Measurements from ENCODE around the gene SGCD.

The SGCD gene

GRCh38 chr5:156473269-156473908 is 146.4 kb downstream of the SGCD start:
- ATAC-seq (ENCODE audit: low read depth) (no peak), DNase-seq (ENCODE audit: low spot score in 2 of 2) (no peak)
- Mint-ChIP-seq H3K36me3 (no peaks in the 10 kb centered on the region), H3K27ac (no peak overlapping the region), H3K9me3 (no peaks in the 10 kb centered on the region), H3K4me1 (no peaks in the 10 kb centered on the region), H3K4me3 (no peak overlapping the region), H3K27me3 (no peaks in the 10 kb centered on the region)

GRCh38 chr5:156474251-156474650 is 147.3 kb downstream of the SGCD start:
- H3K27ac Mint-ChIP-seq = no peak overlapping the region

DNA sequence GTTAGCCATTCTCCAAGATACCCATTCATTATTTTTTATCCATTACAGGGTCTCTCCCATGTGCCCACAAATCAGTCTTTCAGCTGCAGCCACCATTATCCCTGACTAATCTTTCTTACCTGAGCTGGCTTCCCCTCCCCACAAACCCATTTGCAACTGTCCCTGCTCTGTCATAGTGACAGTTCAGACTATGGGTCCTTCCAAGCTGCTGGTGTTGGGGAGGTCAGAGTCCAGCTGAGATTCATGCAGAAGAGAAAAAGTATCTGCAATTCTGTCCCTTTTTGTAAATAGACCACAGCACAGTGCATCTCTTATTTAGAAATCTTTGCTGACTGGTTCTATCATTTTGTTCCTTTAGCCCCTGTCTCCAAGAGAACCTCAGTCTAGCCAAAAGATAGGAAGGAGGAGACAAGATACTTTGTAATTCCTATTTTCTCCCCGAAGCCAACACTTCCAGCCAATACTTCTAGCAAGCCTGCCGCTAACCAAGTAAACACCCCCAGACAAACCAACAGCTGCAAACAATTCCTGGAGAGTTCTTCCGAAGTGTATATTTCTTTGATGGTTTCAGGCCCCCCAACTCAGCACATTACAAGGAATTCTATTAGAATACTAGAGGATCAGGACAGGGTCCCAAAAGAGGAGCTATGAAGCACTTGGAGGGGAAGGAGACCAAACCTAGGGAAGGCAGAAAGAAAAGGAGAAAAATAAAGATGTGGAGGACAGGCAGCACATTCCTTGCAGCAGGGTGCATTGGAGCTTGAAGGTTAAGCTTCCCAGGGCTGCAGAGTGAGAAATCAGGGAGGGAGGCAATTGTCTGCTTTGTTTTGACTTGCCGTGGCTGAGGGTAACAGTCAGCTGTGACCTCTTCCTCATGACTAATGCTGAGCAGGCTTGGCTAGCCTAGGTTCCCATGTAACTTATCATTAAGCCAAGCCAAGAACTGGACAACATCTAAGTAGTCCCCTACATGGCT is 148.5 kb downstream of the SGCD start:
- ATAC-seq (ENCODE audit: low read depth) = no peak
- no peak overlapping the region for H3K4me3 Mint-ChIP-seq
- H3K27me3 Mint-ChIP-seq = no peaks in the 10 kb centered on the region
- H3K9me3 Mint-ChIP-seq = no peaks in the 10 kb centered on the region
- DNase-seq (ENCODE audit: low spot score in 2 of 2) = no peak
- no peaks in the 10 kb centered on the region for H3K4me1 Mint-ChIP-seq
- no peak overlapping the region for H3K27ac Mint-ChIP-seq
- no peaks in the 10 kb centered on the region for H3K36me3 Mint-ChIP-seq

More at GRCh38 chr5:156474251-156474650, 147.3 kb downstream of the SGCD start:
- H3K27me3 Mint-ChIP-seq = no peaks in the 10 kb centered on the region
- DNase-seq (ENCODE audit: low spot score in 2 of 2) = no peak
- H3K36me3 Mint-ChIP-seq = no peaks in the 10 kb centered on the region
- H3K4me3 Mint-ChIP-seq = no peak overlapping the region
- H3K4me1 Mint-ChIP-seq = no peaks in the 10 kb centered on the region
- no peak for ATAC-seq (ENCODE audit: low read depth)
- H3K9me3 Mint-ChIP-seq = no peaks in the 10 kb centered on the region

- Mint-ChIP-seq H3K27ac (no peak overlapping the region), H3K27me3 (peaks cover 2% of the 10 kb centered on the region), H3K4me1 (no peaks in the 10 kb centered on the region), H3K9me3 (no peaks in the 10 kb centered on the region), H3K4me3 (no peak overlapping the region), H3K36me3 (no peaks in the 10 kb centered on the region)
- no peak for ATAC-seq (ENCODE audit: low read depth)
- no peak for DNase-seq (ENCODE audit: low spot score in 2 of 2)
Observed at GRCh38 chr5:156476158-156476551, 149.2 kb downstream of the SGCD start.

GRCh38 chr5:156476678-156477077 is 149.7 kb downstream of the SGCD start:
- no peaks in the 10 kb centered on the region for H3K9me3 Mint-ChIP-seq
- no peak overlapping the region for H3K27ac Mint-ChIP-seq
- no peaks in the 10 kb centered on the region for H3K4me1 Mint-ChIP-seq
- H3K27me3 Mint-ChIP-seq = peaks cover 2% of the 10 kb centered on the region
- no peak for ATAC-seq (ENCODE audit: low read depth)
- H3K4me3 Mint-ChIP-seq = no peak overlapping the region
- DNase-seq (ENCODE audit: low spot score in 2 of 2) = no peak
- H3K36me3 Mint-ChIP-seq = no peaks in the 10 kb centered on the region

GRCh38 chr5:156477196-156477595 is 150.2 kb downstream of the SGCD start:
- Mint-ChIP-seq H3K27ac (no peak overlapping the region), H3K4me1 (no peaks in the 10 kb centered on the region), H3K4me3 (no peak overlapping the region), H3K27me3 (peaks cover 2% of the 10 kb centered on the region), H3K9me3 (no peaks in the 10 kb centered on the region), H3K36me3 (no peaks in the 10 kb centered on the region)
- no peak for DNase-seq (ENCODE audit: low spot score in 2 of 2)
- ATAC-seq (ENCODE audit: low read depth) = no peak

- H3K36me3 Mint-ChIP-seq = no peaks in the 10 kb centered on the region
Observed at GRCh38 chr5:156479849-156480248, 152.9 kb downstream of the SGCD start.

GRCh38 chr5:156481741-156482140 is 154.8 kb downstream of the SGCD start:
- no peak overlapping the region for H3K4me3 Mint-ChIP-seq
- H3K9me3 Mint-ChIP-seq = peaks cover 2% of the 10 kb centered on the region

More at GRCh38 chr5:156479849-156480248, 152.9 kb downstream of the SGCD start:
- DNase-seq (ENCODE audit: low spot score in 2 of 2) (no peak), ATAC-seq (ENCODE audit: low read depth) (no peak)
- no peaks in the 10 kb centered on the region for H3K9me3 Mint-ChIP-seq
- H3K4me1 Mint-ChIP-seq = no peaks in the 10 kb centered on the region
- H3K27ac Mint-ChIP-seq = no peak overlapping the region
- H3K27me3 Mint-ChIP-seq = peaks cover 2% of the 10 kb centered on the region
- no peak overlapping the region for H3K4me3 Mint-ChIP-seq

GRCh38 chr5:156482818-156483217 is 155.9 kb downstream of the SGCD start:
- DNase-seq (ENCODE audit: low spot score in 2 of 2) (no peak), ATAC-seq (ENCODE audit: low read depth) (no peak)
- no peak overlapping the region for H3K4me3 Mint-ChIP-seq
- peaks cover 7% of the 10 kb centered on the region for H3K9me3 Mint-ChIP-seq
- peaks cover 2% of the 10 kb centered on the region for H3K36me3 Mint-ChIP-seq
- H3K4me1 Mint-ChIP-seq = no peaks in the 10 kb centered on the region
- H3K27me3 Mint-ChIP-seq = peaks cover 4% of the 10 kb centered on the region
- H3K27ac Mint-ChIP-seq = no peak overlapping the region

More at GRCh38 chr5:156481741-156482140, 154.8 kb downstream of the SGCD start:
- no peaks in the 10 kb centered on the region for H3K4me1 Mint-ChIP-seq
- ATAC-seq (ENCODE audit: low read depth) (no peak), DNase-seq (ENCODE audit: low spot score in 2 of 2) (no peak)
- no peaks in the 10 kb centered on the region for H3K36me3 Mint-ChIP-seq
- peaks cover 4% of the 10 kb centered on the region for H3K27me3 Mint-ChIP-seq
- H3K27ac Mint-ChIP-seq = no peak overlapping the region

DNA sequence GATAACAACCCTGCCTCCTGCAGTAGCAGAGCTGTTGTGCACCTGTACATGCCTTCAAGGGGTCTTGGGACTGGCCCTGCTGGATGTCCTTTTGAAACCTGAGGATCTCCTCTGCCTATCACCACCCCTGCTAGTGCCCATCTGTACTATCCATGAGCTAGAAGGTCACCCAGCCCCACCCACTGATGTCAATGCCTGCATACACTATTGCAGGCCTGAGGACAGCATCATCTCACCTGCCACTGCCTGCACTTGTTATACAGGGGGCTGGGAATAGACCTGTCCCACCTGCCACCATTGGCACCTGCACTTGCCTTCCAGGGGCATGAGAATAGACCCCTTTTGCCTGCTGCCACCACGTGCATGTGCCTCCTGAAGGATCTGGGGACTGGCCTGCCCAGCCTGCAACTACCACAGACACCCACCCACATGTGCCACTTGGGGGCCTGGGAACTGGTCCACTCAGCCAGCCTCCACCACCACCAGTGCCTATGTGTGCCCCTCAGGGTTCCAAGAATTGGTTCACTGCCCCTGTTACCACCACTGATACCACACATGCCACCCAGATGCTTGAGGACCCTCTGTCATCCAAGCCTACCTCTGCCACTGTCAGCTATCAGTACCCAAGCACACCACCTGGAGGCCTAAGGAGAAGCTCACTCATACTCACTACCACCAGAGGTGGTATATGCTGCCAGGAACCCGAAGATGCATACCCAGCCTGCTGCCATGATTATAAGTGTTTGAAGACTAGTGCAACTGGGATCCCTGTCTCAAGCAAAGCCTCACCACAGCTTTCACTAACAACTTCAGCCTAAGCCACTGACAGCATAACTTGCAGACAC is 159.7 kb downstream of the SGCD start:
- ATAC-seq (ENCODE audit: low read depth) = no peak
- H3K4me3 Mint-ChIP-seq = no peak overlapping the region
- no peak for DNase-seq (ENCODE audit: low spot score in 2 of 2)
- no peaks in the 10 kb centered on the region for H3K4me1 Mint-ChIP-seq
- peaks cover 2% of the 10 kb centered on the region for H3K36me3 Mint-ChIP-seq
- peaks cover 16% of the 10 kb centered on the region for H3K9me3 Mint-ChIP-seq
- peaks cover 2% of the 10 kb centered on the region for H3K27me3 Mint-ChIP-seq
- H3K27ac Mint-ChIP-seq = no peak overlapping the region

GRCh38 chr5:156491766-156492165 is 164.8 kb downstream of the SGCD start:
- Mint-ChIP-seq H3K4me3 (no peak overlapping the region), H3K27ac (no peak overlapping the region), H3K36me3 (peaks cover 2% of the 10 kb centered on the region), H3K4me1 (no peaks in the 10 kb centered on the region), H3K27me3 (no peaks in the 10 kb centered on the region), H3K9me3 (peaks cover 14% of the 10 kb centered on the region)
- DNase-seq (ENCODE audit: low spot score in 2 of 2) (no peak), ATAC-seq (ENCODE audit: low read depth) (no peak)

- H3K4me1 Mint-ChIP-seq = no peaks in the 10 kb centered on the region
- no peak overlapping the region for H3K4me3 Mint-ChIP-seq
- H3K27ac Mint-ChIP-seq = no peak overlapping the region
- peaks cover 8% of the 10 kb centered on the region for H3K27me3 Mint-ChIP-seq
- peaks cover 1% of the 10 kb centered on the region for H3K9me3 Mint-ChIP-seq
- no peaks in the 10 kb centered on the region for H3K36me3 Mint-ChIP-seq
- ATAC-seq (ENCODE audit: low read depth) (no peak), DNase-seq (ENCODE audit: low spot score in 2 of 2) (no peak)
Observed at GRCh38 chr5:156496291-156496690, 169.3 kb downstream of the SGCD start.

- peaks cover 1% of the 10 kb centered on the region for H3K9me3 Mint-ChIP-seq
- no peaks in the 10 kb centered on the region for H3K4me1 Mint-ChIP-seq
- no peak for DNase-seq (ENCODE audit: low spot score in 2 of 2)
- H3K27me3 Mint-ChIP-seq = peaks cover 11% of the 10 kb centered on the region
- H3K36me3 Mint-ChIP-seq = no peaks in the 10 kb centered on the region
- ATAC-seq (ENCODE audit: low read depth) = no peak
- no peak overlapping the region for H3K4me3 Mint-ChIP-seq
- no peak overlapping the region for H3K27ac Mint-ChIP-seq
Observed at GRCh38 chr5:156497804-156498208, 170.8 kb downstream of the SGCD start.
